ENCODE results near the gene SH2D7.

SH2D7 gene

DNA sequence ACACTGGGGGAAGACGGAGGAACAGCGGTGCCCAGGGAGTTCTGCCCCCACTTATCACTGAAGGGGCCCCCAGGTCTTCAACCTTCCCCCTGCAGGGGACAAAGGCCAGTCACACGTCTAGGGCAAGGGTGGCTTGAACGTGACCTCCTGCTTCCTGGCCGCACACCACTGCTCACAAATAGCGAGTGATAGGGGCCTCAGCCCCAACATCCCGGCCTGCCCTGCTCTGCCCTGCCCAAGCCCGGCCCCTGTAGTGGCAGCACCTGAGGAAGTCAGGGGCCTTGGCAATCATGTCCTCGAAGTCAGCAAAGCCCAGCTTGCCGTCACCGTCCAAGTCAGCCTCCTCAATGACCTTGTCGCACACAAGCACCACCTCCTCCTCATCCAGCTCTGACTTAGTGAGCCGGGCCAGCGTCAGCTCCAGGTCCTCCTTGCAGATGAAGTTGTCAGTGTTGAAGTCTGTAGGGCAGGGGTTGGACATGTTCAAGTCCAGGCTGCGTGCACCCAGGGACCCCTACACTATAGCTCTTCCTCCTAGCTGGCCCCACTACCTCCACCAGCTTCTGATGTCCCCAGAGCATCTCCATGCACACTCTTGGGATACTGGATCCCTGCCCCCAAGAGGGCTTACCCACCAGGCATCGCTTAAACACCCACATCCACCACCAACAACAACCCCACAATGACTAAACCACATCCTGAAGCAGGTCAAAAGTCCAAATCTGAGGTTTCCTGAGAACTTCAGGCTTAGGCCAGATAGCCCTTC, 13.3 kb downstream of the SH2D7 start:
- H3K4me3 ChIP-seq (ENCODE audit: control insufficient read depth, low read depth, low read length) = no peak overlapping the region
- DNase-seq (ENCODE audit: low read depth) = no peak
- TF ChIP-seq, protein P1, sequence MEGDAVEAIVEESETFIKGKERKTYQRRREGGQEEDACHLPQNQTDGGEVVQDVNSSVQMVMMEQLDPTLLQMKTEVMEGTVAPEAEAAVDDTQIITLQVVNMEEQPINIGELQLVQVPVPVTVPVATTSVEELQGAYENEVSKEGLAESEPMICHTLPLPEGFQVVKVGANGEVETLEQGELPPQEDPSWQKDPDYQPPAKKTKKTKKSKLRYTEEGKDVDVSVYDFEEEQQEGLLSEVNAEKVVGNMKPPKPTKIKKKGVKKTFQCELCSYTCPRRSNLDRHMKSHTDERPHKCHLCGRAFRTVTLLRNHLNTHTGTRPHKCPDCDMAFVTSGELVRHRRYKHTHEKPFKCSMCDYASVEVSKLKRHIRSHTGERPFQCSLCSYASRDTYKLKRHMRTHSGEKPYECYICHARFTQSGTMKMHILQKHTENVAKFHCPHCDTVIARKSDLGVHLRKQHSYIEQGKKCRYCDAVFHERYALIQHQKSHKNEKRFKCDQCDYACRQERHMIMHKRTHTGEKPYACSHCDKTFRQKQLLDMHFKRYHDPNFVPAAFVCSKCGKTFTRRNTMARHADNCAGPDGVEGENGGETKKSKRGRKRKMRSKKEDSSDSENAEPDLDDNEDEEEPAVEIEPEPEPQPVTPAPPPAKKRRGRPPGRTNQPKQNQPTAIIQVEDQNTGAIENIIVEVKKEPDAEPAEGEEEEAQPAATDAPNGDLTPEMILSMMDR (IDR thresholded peaks at IDR 0.05; ENCODE audit: control insufficient read depth, insufficient read depth, low read depth, low read length, missing control alignments) = no peak

DNA sequence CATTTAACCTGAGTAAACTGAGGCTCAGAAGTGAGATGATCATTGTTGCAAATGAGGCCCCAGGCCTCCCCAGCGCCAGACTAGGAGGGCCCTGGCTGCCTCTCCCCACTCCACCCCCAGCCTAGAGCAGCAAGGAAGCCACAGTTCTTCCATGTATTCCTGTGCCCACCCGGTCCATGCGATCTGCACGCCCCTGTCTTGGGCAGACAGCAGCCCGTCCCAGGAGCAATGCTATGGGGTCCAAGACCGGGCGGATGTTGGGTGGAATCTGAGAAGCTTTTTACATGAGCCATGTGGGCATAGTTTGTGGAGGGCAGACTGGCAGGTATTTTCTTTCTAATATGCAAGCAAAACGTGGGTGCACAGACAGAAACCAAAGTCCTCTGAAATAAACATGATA, 15.1 kb downstream of the SH2D7 start:
- no peak overlapping the region for H3K4me3 ChIP-seq (ENCODE audit: control insufficient read depth, low read depth, low read length)
- no peak for DNase-seq (ENCODE audit: low read depth)
- TF ChIP-seq, protein P1 (IDR thresholded peaks at IDR 0.05; ENCODE audit: control insufficient read depth, insufficient read depth, low read depth, low read length, missing control alignments) = no peak

GRCh38 chr15:78108300-78109084, 16.1 kb downstream of the SH2D7 start:
- TF ChIP-seq, protein P1 (IDR thresholded peaks at IDR 0.05; ENCODE audit: control insufficient read depth, insufficient read depth, low read depth, low read length, missing control alignments) = peak; percentile 98
- DNase-seq (ENCODE audit: low read depth) = peak; percentile 44
- H3K4me3 ChIP-seq (ENCODE audit: control insufficient read depth, low read depth, low read length) = no peak overlapping the region

GRCh38 chr15:78109156-78109555, 16.8 kb downstream of the SH2D7 start:
- TF ChIP-seq, protein P1 (IDR thresholded peaks at IDR 0.05; ENCODE audit: control insufficient read depth, insufficient read depth, low read depth, low read length, missing control alignments) = no peak
- no peak for DNase-seq (ENCODE audit: low read depth)
- no peak overlapping the region for H3K4me3 ChIP-seq (ENCODE audit: control insufficient read depth, low read depth, low read length)

- TF ChIP-seq, protein P1 (IDR thresholded peaks at IDR 0.05; ENCODE audit: control insufficient read depth, insufficient read depth, low read depth, low read length, missing control alignments) = no peak
- no peak for DNase-seq (ENCODE audit: low read depth)
- no peak overlapping the region for H3K4me3 ChIP-seq (ENCODE audit: control insufficient read depth, low read depth, low read length)
Measured at GRCh38 chr15:78110096-78110495, 17.7 kb downstream of the SH2D7 start.

- TF ChIP-seq, protein P1 (IDR thresholded peaks at IDR 0.05; ENCODE audit: control insufficient read depth, insufficient read depth, low read depth, low read length, missing control alignments) = no peak
- no peak for DNase-seq (ENCODE audit: low read depth)
Measured at GRCh38 chr15:78110916-78111475, 18.6 kb downstream of the SH2D7 start.

More at GRCh38 chr15:78110916-78111475, 18.6 kb downstream of the SH2D7 start:
- H3K4me3 ChIP-seq (ENCODE audit: control insufficient read depth, low read depth, low read length) = no peak overlapping the region

Measured in AG09309 (cell line).